Neural progenitor cell (in vitro differentiated cells): ENCODE results near the gene LCA5L.

Experiments used
- EZH2 ChIP-seq: fragments of 200-600 bp; sonication (generic); IDR thresholded peaks from 2 replicates; pipeline ENCODE4 v1.6.1; 2017; ENCODE audit warnings: antibody characterized with exemption, mild to moderate bottlenecking, moderate library complexity
- EZH2phosphoT487 ChIP-seq: fragments of 200-600 bp; sonication (generic); IDR thresholded peaks from 2 replicates; pipeline ENCODE4 v1.6.1; 2017; ENCODE audit warnings: antibody characterized with exemption
- TF ChIP-seq, protein P1 (sequence below): fragments of 200-600 bp; sonication (generic); IDR thresholded peaks from 2 replicates; pipeline ENCODE4 v1.5.1; 2017; ENCODE audit warnings: antibody characterized with exemption, mild to moderate bottlenecking

DNA sequence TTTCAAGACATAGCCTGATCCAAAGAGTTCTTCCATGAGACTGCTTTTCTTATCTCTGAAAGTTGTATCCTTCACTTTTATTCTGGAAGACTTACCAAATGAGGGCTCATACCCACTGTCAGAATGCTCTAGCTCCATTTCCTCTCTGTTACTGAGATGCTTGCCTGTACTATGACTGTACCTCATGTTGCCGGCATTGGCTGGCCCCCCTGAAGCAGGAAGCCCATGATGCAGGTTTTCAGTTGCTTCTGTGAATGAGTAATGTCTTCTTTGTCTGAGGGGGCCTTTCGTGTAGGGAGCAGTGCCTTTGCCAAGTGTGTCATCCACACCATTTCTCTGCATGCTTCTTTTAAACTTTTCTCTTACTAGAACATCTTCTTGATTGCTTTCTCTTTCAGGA, 39.5 kb downstream of the LCA5L start:
- TF ChIP-seq EZH2, result no peak
- TF ChIP-seq, protein P1, sequence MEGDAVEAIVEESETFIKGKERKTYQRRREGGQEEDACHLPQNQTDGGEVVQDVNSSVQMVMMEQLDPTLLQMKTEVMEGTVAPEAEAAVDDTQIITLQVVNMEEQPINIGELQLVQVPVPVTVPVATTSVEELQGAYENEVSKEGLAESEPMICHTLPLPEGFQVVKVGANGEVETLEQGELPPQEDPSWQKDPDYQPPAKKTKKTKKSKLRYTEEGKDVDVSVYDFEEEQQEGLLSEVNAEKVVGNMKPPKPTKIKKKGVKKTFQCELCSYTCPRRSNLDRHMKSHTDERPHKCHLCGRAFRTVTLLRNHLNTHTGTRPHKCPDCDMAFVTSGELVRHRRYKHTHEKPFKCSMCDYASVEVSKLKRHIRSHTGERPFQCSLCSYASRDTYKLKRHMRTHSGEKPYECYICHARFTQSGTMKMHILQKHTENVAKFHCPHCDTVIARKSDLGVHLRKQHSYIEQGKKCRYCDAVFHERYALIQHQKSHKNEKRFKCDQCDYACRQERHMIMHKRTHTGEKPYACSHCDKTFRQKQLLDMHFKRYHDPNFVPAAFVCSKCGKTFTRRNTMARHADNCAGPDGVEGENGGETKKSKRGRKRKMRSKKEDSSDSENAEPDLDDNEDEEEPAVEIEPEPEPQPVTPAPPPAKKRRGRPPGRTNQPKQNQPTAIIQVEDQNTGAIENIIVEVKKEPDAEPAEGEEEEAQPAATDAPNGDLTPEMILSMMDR, result no peak
- no peak for TF ChIP-seq EZH2phosphoT487
